ENCODE measurements around the gene KCTD15.

Gene KCTD15

GRCh38 chr19:33811736-33812387, 15.2 kb downstream of the KCTD15 start:
- H4K20me1 ChIP-seq (ENCODE audit: insufficient read depth, low read length), result no peaks in the 10 kb centered on the region
- no peaks in the 10 kb centered on the region for H3K79me2 ChIP-seq (ENCODE audit: insufficient read depth, low read length)
- ATAC-seq (ENCODE audit: insufficient read depth, low read depth) (no peak), DNase-seq (no peak)
- TF ChIP-seq EZH2 (IDR thresholded peaks at IDR 0.05; ENCODE audit: borderline replicate concordance, low read depth, low read length, severe bottlenecking) (no peak), CTCF (IDR thresholded peaks at IDR 0.05; ENCODE audit: borderline replicate concordance, extremely low read depth, low read length, poor library complexity, severe bottlenecking) (no peak)
- H3K36me3 ChIP-seq (ENCODE audit: insufficient read depth, low read length), result no peaks in the 10 kb centered on the region
- no peak overlapping the region for H3K4me2 ChIP-seq (ENCODE audit: insufficient read depth, low read length)
- no peaks in the 10 kb centered on the region for H3K4me1 ChIP-seq (ENCODE audit: insufficient read depth, low read length)
- no peaks in the 10 kb centered on the region for H3K9me3 ChIP-seq (ENCODE audit: insufficient read depth, low read length, severe bottlenecking)
- H3K27ac ChIP-seq (ENCODE audit: low read length), result no peak overlapping the region
- H2AFZ ChIP-seq (ENCODE audit: low read depth, low read length), result no peak overlapping the region
- H3K27me3 ChIP-seq (ENCODE audit: insufficient read depth, low read length, poor library complexity), result no peaks in the 10 kb centered on the region
- no peak overlapping the region for H3K9ac ChIP-seq (ENCODE audit: low read depth, low read length)
- H3K4me3 ChIP-seq (ENCODE audit: low read depth in 1 of 2, low read length in 2 of 2), result no peak overlapping the region

GRCh38 chr19:33812388-33813330, 16.0 kb downstream of the KCTD15 start:
- no peaks in the 10 kb centered on the region for H3K4me1 ChIP-seq (ENCODE audit: insufficient read depth, low read length)
- no peak overlapping the region for H3K9ac ChIP-seq (ENCODE audit: low read depth, low read length)
- no peak overlapping the region for H3K4me2 ChIP-seq (ENCODE audit: insufficient read depth, low read length)
- DNase-seq, result no peak
- TF ChIP-seq CTCF (IDR thresholded peaks at IDR 0.05; ENCODE audit: borderline replicate concordance, extremely low read depth, low read length, poor library complexity, severe bottlenecking) (no peak), EZH2 (IDR thresholded peaks at IDR 0.05; ENCODE audit: borderline replicate concordance, low read depth, low read length, severe bottlenecking) (no peak)
- no peak overlapping the region for H3K27ac ChIP-seq (ENCODE audit: low read length)
- no peaks in the 10 kb centered on the region for H3K79me2 ChIP-seq (ENCODE audit: insufficient read depth, low read length)
- no peaks in the 10 kb centered on the region for H3K27me3 ChIP-seq (ENCODE audit: insufficient read depth, low read length, poor library complexity)
- H3K9me3 ChIP-seq (ENCODE audit: insufficient read depth, low read length, severe bottlenecking), result no peaks in the 10 kb centered on the region
- no peak overlapping the region for H2AFZ ChIP-seq (ENCODE audit: low read depth, low read length)
- H3K4me3 ChIP-seq (ENCODE audit: low read depth in 1 of 2, low read length in 2 of 2), result no peak overlapping the region
- no peaks in the 10 kb centered on the region for H3K36me3 ChIP-seq (ENCODE audit: insufficient read depth, low read length)
- no peaks in the 10 kb centered on the region for H4K20me1 ChIP-seq (ENCODE audit: insufficient read depth, low read length)
- no peak for ATAC-seq (ENCODE audit: insufficient read depth, low read depth)

- no peaks in the 10 kb centered on the region for H3K36me3 ChIP-seq (ENCODE audit: insufficient read depth, low read length)
- no peak for TF ChIP-seq CTCF (IDR thresholded peaks at IDR 0.05; ENCODE audit: borderline replicate concordance, extremely low read depth, low read length, poor library complexity, severe bottlenecking)
- TF ChIP-seq EZH2 (IDR thresholded peaks at IDR 0.05; ENCODE audit: borderline replicate concordance, low read depth, low read length, severe bottlenecking), result no peak
These were observed 16.9 kb downstream of the KCTD15 start for GRCh38 chr19:33813391-33814101.

More at GRCh38 chr19:33813391-33814101, 16.9 kb downstream of the KCTD15 start:
- Histone ChIP-seq H3K79me2 (ENCODE audit: insufficient read depth, low read length) (no peaks in the 10 kb centered on the region), H3K27ac (ENCODE audit: low read length) (no peak overlapping the region), H3K27me3 (ENCODE audit: insufficient read depth, low read length, poor library complexity) (no peaks in the 10 kb centered on the region), H3K9ac (ENCODE audit: low read depth, low read length) (no peak overlapping the region), H4K20me1 (ENCODE audit: insufficient read depth, low read length) (0 out of 2 replicates have a peak, but pooled peaks cover 3% of the 10 kb centered on the region), H3K4me1 (ENCODE audit: insufficient read depth, low read length) (no peaks in the 10 kb centered on the region), H3K4me2 (ENCODE audit: insufficient read depth, low read length) (no peak overlapping the region), H2AFZ (ENCODE audit: low read depth, low read length) (no peak overlapping the region), H3K4me3 (ENCODE audit: low read depth in 1 of 2, low read length in 2 of 2) (no peak overlapping the region), H3K9me3 (ENCODE audit: insufficient read depth, low read length, severe bottlenecking) (no peaks in the 10 kb centered on the region)
- DNase-seq (no peak), ATAC-seq (ENCODE audit: insufficient read depth, low read depth) (no peak)

All from DND-41 (cell line).